Keratinocyte (primary cell): ENCODE results near the gene AKIRIN1. TPM values are rescaled to one million over a fixed set of nuclear protein-coding genes. Genes with fewer than 3 reads are reported as not detected.

Experiments
- DNase-seq: peaks from one replicate; pipeline ENCODE4 v3.0.0-alpha.2; 2011; ENCODE audit warnings: low read depth, missing footprints, low spot score
- FAIRE-seq: peaks from 2 replicates; lab custom pipeline; 2011; peaks lifted over from hg19 to GRCh38; lab: Jason Lieb, UNC
- H2AFZ ChIP-seq: 2 replicates; pipeline ENCODE4 v1.6.0; 2012; ENCODE audit warnings: low read length, control low read depth, inconsistent platforms; ENCODE audit not compliant: control insufficient read depth
- H3K27ac ChIP-seq: 2 replicates; pipeline ENCODE4 v1.5.1; 2011; ENCODE audit warnings: low read length; ENCODE audit not compliant: control insufficient read depth, insufficient read depth
- H3K27me3 ChIP-seq: 3 replicates; pipeline ENCODE4 v1.6.0; 2011; ENCODE audit warnings: low read length; ENCODE audit not compliant: control insufficient read depth, insufficient read depth; ENCODE audit errors: extremely low read depth
- H3K36me3 ChIP-seq, 2 experiments: 2 replicates in 1 of 2; 3 replicates in 1 of 2; pipeline ENCODE4 v1.5.1; 2011; ENCODE audit warnings: low read length in 2 of 2, mild to moderate bottlenecking in 1 of 2; ENCODE audit not compliant: control insufficient read depth in 2 of 2, insufficient read depth in 2 of 2; ENCODE audit errors: extremely low read depth in 1 of 2
- H3K4me1 ChIP-seq: 3 replicates; pipeline ENCODE4 v1.5.1; 2011; ENCODE audit warnings: low read length; ENCODE audit not compliant: control insufficient read depth, insufficient read depth; ENCODE audit errors: extremely low read depth
- H3K4me2 ChIP-seq: 3 replicates; pipeline ENCODE4 v1.6.0; 2011; ENCODE audit warnings: low read depth, low read length; ENCODE audit not compliant: control insufficient read depth, insufficient read depth; ENCODE audit errors: extremely low read depth
- H3K4me3 ChIP-seq, 3 experiments: fragments of 200-600 bp in 1 of 3; sonication (generic) in 1 of 3; 2 replicates in 2 of 3; 3 replicates in 1 of 3; pipeline ENCODE4 v1.5.1; 2011 to 2016; ENCODE audit warnings: low read length in 3 of 3, mild to moderate bottlenecking in 3 of 3, control low read depth in 2 of 3, inconsistent platforms in 1 of 3, low read depth in 1 of 3, mixed read lengths in 1 of 3, mixed run types in 1 of 3, moderate library complexity in 1 of 3; ENCODE audit not compliant: control insufficient read depth in 2 of 3, insufficient read depth in 2 of 3; ENCODE audit errors: extremely low read depth in 1 of 3
- H3K79me2 ChIP-seq: 2 replicates; pipeline ENCODE4 v1.6.0; 2012; ENCODE audit warnings: low read length; ENCODE audit not compliant: control insufficient read depth, insufficient read depth
- H3K9ac ChIP-seq: 3 replicates; pipeline ENCODE4 v1.6.0; 2011; ENCODE audit warnings: low read length; ENCODE audit not compliant: control insufficient read depth, insufficient read depth; ENCODE audit errors: extremely low read depth
- H3K9me1 ChIP-seq: 3 replicates; pipeline ENCODE4 v1.6.0; 2011; ENCODE audit warnings: low read length; ENCODE audit not compliant: control insufficient read depth, insufficient read depth; ENCODE audit errors: extremely low read depth
- H3K9me3 ChIP-seq: 2 replicates; pipeline ENCODE4 v1.5.1; 2012; ENCODE audit warnings: low read depth, low read length; ENCODE audit not compliant: control insufficient read depth
- H4K20me1 ChIP-seq: 3 replicates; pipeline ENCODE4 v1.6.0; 2011; ENCODE audit warnings: low read length; ENCODE audit not compliant: control insufficient read depth, insufficient read depth; ENCODE audit errors: extremely low read depth
- CTCF ChIP-seq, 3 experiments: IDR thresholded peaks in 1 of 3; conservative IDR thresholded peaks in 1 of 3; optimal IDR thresholded peaks in 1 of 3; 2 replicates in 2 of 3; 3 replicates in 1 of 3; pipeline versions ENCODE3 to v1.5.1; 2011; ENCODE audit warnings: low read length in 3 of 3, mild to moderate bottlenecking in 3 of 3, moderate library complexity in 2 of 3, control low read depth in 1 of 3, inconsistent platforms in 1 of 3; ENCODE audit not compliant: insufficient read depth in 2 of 3; ENCODE audit errors: extremely low read depth in 1 of 3
- EZH2 ChIP-seq: IDR thresholded peaks from one replicate; pipeline ENCODE4 v1.6.1; 2012; ENCODE audit warnings: inconsistent platforms, mild to moderate bottlenecking, low read length, moderate library complexity
- dilution Hi-C: fragments of 300-500 bp; cut with MboI; formaldehyde crosslinking; loops from one replicate; pipeline ENCODE4 v1.7.0; 2020; ENCODE audit warnings: low sequenced_read_pairs; ENCODE audit not compliant: extremely low pct_ligation_motif_present
- polyA plus RNA-seq, 5 experiments: library from polyadenylated mRNA; depleted of rRNA in 3 of 5; stranded (reverse) in 3 of 5; stranded (forward) in 1 of 5; unstranded in 1 of 5; fragments of >200 nt; gene quantifications; 1 replicate in 1 of 5; 2 replicates in 3 of 5; 3 replicates in 1 of 5; pipeline versions ENCODE4 v1.2.1 to v1.2.3, GENCODE V29; 2011 to 2012; ENCODE audit warnings: missing spikeins in 2 of 5, low read depth in 1 of 5, low replicate concordance in 1 of 5

The AKIRIN1 gene
- polyA plus RNA-seq, 1 donor (not counting 4 experiments of a cell fraction or from before 2014, with no cell fraction given) = 111 TPM

GRCh38 chr1:38950553-38950952 is 40.5 kb upstream of the AKIRIN1 start:
- TF ChIP-seq CTCF (optimal IDR thresholded peaks at IDR 0.05 in 1 of 3, IDR thresholded peaks at IDR 0.05 in 1 of 3, conservative IDR thresholded peaks at IDR 0.05 in 1 of 3; ENCODE audit: extremely low read depth in 1 of 3, insufficient read depth in 2 of 3, low read length in 3 of 3) (no peak), EZH2 (no peak)
- dilution Hi-C loops = no loop called here
- H3K4me3 ChIP-seq = peak overlapping the region in 2 of 3 experiments; percentile 7 to 32
- H3K9ac ChIP-seq = peak overlapping the region; percentile 29
- DNase-seq (no peak), FAIRE-seq (no peak)
- no peaks in the 10 kb centered on the region for H3K27me3 ChIP-seq
- peak overlapping the region; percentile 80 for H3K4me2 ChIP-seq
- H3K9me3 ChIP-seq = no peaks in the 10 kb centered on the region
- H3K36me3 ChIP-seq = no peaks in the 10 kb centered on the region
- no peaks in the 10 kb centered on the region for H3K79me2 ChIP-seq
- H2AFZ ChIP-seq = peak overlapping the region; percentile 27
- H3K9me1 ChIP-seq = no peaks in the 10 kb centered on the region
- peak overlapping the region; percentile 76 for H3K27ac ChIP-seq
- peaks cover 21% of the 10 kb centered on the region for H3K4me1 ChIP-seq
- no peaks in the 10 kb centered on the region for H4K20me1 ChIP-seq

GRCh38 chr1:38953433-38953860 is 37.6 kb upstream of the AKIRIN1 start:
- Histone ChIP-seq H2AFZ (peak overlapping the region; percentile 80), H3K4me1 (peaks cover 28% of the 10 kb centered on the region), H3K27me3 (no peaks in the 10 kb centered on the region), H3K4me2 (peak overlapping the region; percentile 27), H3K36me3 (no peaks in the 10 kb centered on the region), H3K9me3 (no peaks in the 10 kb centered on the region), H3K79me2 (no peaks in the 10 kb centered on the region), H3K4me3 (no peak overlapping the region), H3K9ac (peak overlapping the region; percentile 44), H3K9me1 (no peaks in the 10 kb centered on the region), H4K20me1 (no peaks in the 10 kb centered on the region), H3K27ac (peak overlapping the region; percentile 63)
- TF ChIP-seq CTCF (optimal IDR thresholded peaks at IDR 0.05 in 1 of 3, IDR thresholded peaks at IDR 0.05 in 1 of 3, conservative IDR thresholded peaks at IDR 0.05 in 1 of 3; ENCODE audit: extremely low read depth in 1 of 3, insufficient read depth in 2 of 3, low read length in 3 of 3) (no peak), EZH2 (no peak)
- no peak for DNase-seq
- dilution Hi-C loops = no loop called here
- peak; percentile 67 for FAIRE-seq
